Gastrocnemius medialis (tissue), 4 donors: Measurements from ENCODE around the gene DISP1. TPM values are rescaled to one million over a fixed set of nuclear protein-coding genes. Genes with fewer than 3 reads are reported as not detected.
"Not testable (repeated sequence)": the region's sequence is repeated elsewhere in the genome, so short reads cannot be mapped to it uniquely, and the experiment has no call there.

Source experiments
- ATAC-seq, 2 donors: fragments of 150-250 bp; one replicate each; pipeline ENCODE4 v1.9.1; 2016
- DNase-seq, 2 donors: peaks; one replicate each; pipeline ENCODE4 v3.0.0-alpha.2; 2019
- H3K27ac ChIP-seq, 4 donors: fragments of 200-600 bp; sonication (generic); 1 replicate in 1 of 4; 2 replicates in 3 of 4; pipeline ENCODE4 v1.5.1; 2016 to 2018; ENCODE audit warnings: mild to moderate bottlenecking in 2 of 4, moderate library complexity in 1 of 4
- H3K27me3 ChIP-seq, 3 donors: fragments of 200-600 bp; sonication (generic) in 2 of 3; 1 replicate in 1 of 3; 2 replicates in 2 of 3; pipeline versions ENCODE4 v1.5.1 to v1.6.0; 2016 to 2019; ENCODE audit warnings: mild to moderate bottlenecking in 1 of 3, moderate library complexity in 1 of 3
- H3K36me3 ChIP-seq, 2 donors: fragments of 200-600 bp; sonication (generic) in 1 of 2; one replicate each; pipeline ENCODE4 v1.5.1; 2017 to 2018
- H3K4me1 ChIP-seq, 2 donors: fragments of 200-600 bp; sonication (generic) in 1 of 2; one replicate each; pipeline ENCODE4 v1.5.1; 2016 to 2017; ENCODE audit warnings: mild to moderate bottlenecking in 2 of 2
- H3K4me3 ChIP-seq, 4 donors: fragments of 200-600 bp; sonication (generic) in 3 of 4; 1 replicate in 1 of 4; 2 replicates in 3 of 4; pipeline ENCODE4 v1.5.1; 2016 to 2019; ENCODE audit warnings: mild to moderate bottlenecking in 2 of 4
- H3K9me3 ChIP-seq, 3 donors: fragments of 200-600 bp; sonication (generic) in 2 of 3; 1 replicate in 1 of 3; 2 replicates in 2 of 3; pipeline ENCODE4 v1.5.1; 2016 to 2019
- CTCF ChIP-seq, 5 experiments: fragments of 450-650 bp in 3 of 5; fragments of 200-600 bp in 2 of 5; sonication (generic) in 2 of 5; IDR thresholded peaks in 4 of 5; conservative IDR thresholded peaks in 1 of 5; 1 replicate in 4 of 5; 2 replicates in 1 of 5; pipeline ENCODE4 v1.5.1; 2016 to 2019; ENCODE audit warnings: antibody characterized with exemption in 5 of 5, mild to moderate bottlenecking in 3 of 5, moderate library complexity in 3 of 5
- POLR2A ChIP-seq, 2 donors: fragments of 450-650 bp; IDR thresholded peaks; one replicate each; pipeline ENCODE4 v1.6.1; 2017; ENCODE audit warnings: antibody characterized with exemption in 2 of 2, mild to moderate bottlenecking in 2 of 2, moderate library complexity in 2 of 2
- in situ Hi-C, 4 donors: fragments of 200-750 bp; cut with MboI; loops; one replicate each; pipeline versions ENCODE4 v1.15.0 to v1.8.0; 2017; ENCODE audit warnings: low sequenced_read_pairs in 4 of 4
- intact Hi-C: fragments of 100-400 bp; cut with DNase I; formaldehyde crosslinking; loops from one replicate; pipeline ENCODE4 v1.15.1; 2023; ENCODE audit warnings: low total_unique reads
- total RNA-seq, 4 donors: library from RNA; depleted of rRNA; stranded (reverse); fragments of >200 nt; gene quantifications; one replicate each; pipeline versions ENCODE4 v1.1.0 to v1.2.3, GENCODE V29; 2016

Gene DISP1
- total RNA-seq, 4 donors from 2014 or later, result 2.4 to 3.7 (median 2.9) TPM

DNA sequence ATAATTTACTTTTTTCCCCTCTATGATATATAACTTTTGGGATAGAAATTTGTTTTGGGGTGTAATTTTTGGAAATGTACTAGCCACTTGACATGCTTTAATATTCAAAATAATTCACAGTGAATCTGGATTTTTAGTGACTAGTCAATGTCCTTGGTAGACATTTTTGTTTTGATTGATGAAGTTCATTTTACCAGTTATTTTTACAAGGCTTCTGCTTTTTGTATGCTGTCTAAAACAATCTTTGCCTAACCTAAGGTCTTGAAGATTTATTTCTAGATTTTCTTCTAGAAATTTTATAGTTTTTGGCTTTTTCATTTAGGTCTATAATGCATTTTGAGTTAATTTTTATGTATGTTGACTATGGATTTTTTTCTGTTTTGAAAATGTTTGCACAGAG, 30.9 kb downstream of the DISP1 start:
- intact Hi-C loops (no loop called here), in situ Hi-C loops (no loop called here)
- H3K9me3 ChIP-seq, result no peaks in the 10 kb centered on the region
- no peak for TF ChIP-seq CTCF (IDR thresholded peaks at IDR 0.05 in 4 of 5, conservative IDR thresholded peaks at IDR 0.05 in 1 of 5)
- TF ChIP-seq POLR2A (IDR thresholded peaks at IDR 0.05), result no peak
- H3K36me3 ChIP-seq, result no peaks in the 10 kb centered on the region
- H3K4me1 ChIP-seq, result no peaks in the 10 kb centered on the region
- H3K27ac ChIP-seq, result no peak overlapping the region
- H3K4me3 ChIP-seq, result no peak overlapping the region
- no peaks in the 10 kb centered on the region for H3K27me3 ChIP-seq
- DNase-seq, result no peak
- no peak for ATAC-seq

GRCh38 chr1:222850550-222850949, 35.7 kb downstream of the DISP1 start:
- H3K9me3 ChIP-seq, DNase-seq, intact Hi-C loops, H3K4me1 ChIP-seq, H3K27ac ChIP-seq, ATAC-seq, in situ Hi-C loops, H3K27me3 ChIP-seq, H3K36me3 ChIP-seq, H3K4me3 ChIP-seq: not testable (repeated sequence)

GRCh38 chr1:222852326-222852725, 37.5 kb downstream of the DISP1 start:
- Histone ChIP-seq H3K4me3 (no peak overlapping the region), H3K36me3 (no peaks in the 10 kb centered on the region), H3K27ac (no peak overlapping the region), H3K27me3 (no peaks in the 10 kb centered on the region), H3K9me3 (no peaks in the 10 kb centered on the region), H3K4me1 (no peaks in the 10 kb centered on the region)
- intact Hi-C loops, result no loop called here
- no peak for DNase-seq
- TF ChIP-seq POLR2A (IDR thresholded peaks at IDR 0.05) (no peak), CTCF (IDR thresholded peaks at IDR 0.05 in 4 of 5, conservative IDR thresholded peaks at IDR 0.05 in 1 of 5) (no peak)
- in situ Hi-C loops, result no loop called here
- no peak for ATAC-seq

- Histone ChIP-seq H3K4me3 (no peak overlapping the region), H3K27me3 (no peaks in the 10 kb centered on the region), H3K9me3 (no peaks in the 10 kb centered on the region), H3K27ac (no peak overlapping the region), H3K4me1 (no peaks in the 10 kb centered on the region), H3K36me3 (no peaks in the 10 kb centered on the region)
- TF ChIP-seq CTCF (IDR thresholded peaks at IDR 0.05 in 4 of 5, conservative IDR thresholded peaks at IDR 0.05 in 1 of 5) (no peak), POLR2A (IDR thresholded peaks at IDR 0.05) (no peak)
- in situ Hi-C loops, result no loop called here
- ATAC-seq (no peak), DNase-seq (no peak)
- intact Hi-C loops, result no loop called here
Observed at GRCh38 chr1:222861062-222861461, 46.2 kb downstream of the DISP1 start.

Other genes starting within 250 kb of the DISP1 start
- 1 to 10 TPM; 1.5 to 3.4 (median 1.6) TPM for gene TAF1A, start 225.1 kb upstream of the DISP1 start, total RNA-seq
- 10 to 100 TPM; 24.1 to 75.3 (median 47.9) TPM for gene MIA3, start 196.9 kb upstream of the DISP1 start, total RNA-seq
- 10 to 100 TPM; 19.6 to 32.8 (median 25.8) TPM for gene AIDA, start 102.5 kb upstream of the DISP1 start, total RNA-seq
- gene BROX, start 102.5 kb upstream of the DISP1 start, total RNA-seq, result 10 to 100 TPM; 40.7 to 80.2 (median 51.4) TPM
- gene FAM177B, start 77.8 kb upstream of the DISP1 start, total RNA-seq, result under 1 TPM in 1 of 4 donors, not detected in 3; 0.39 TPM